GM12874 (cell line): Measurements from ENCODE around the gene TAF1A.

Source experiments
- CTCF ChIP-seq: IDR thresholded peaks from 2 replicates; pipeline ENCODE4 v1.5.1; 2011; ENCODE audit warnings: low read depth, mild to moderate bottlenecking, control low read depth, low read length, moderate library complexity; ENCODE audit not compliant: insufficient read depth

The TAF1A gene

GRCh38 chr1:222589462-222590302 is at the start of gene TAF1A:
TAF1A (minus strand) TSS chr1:222589933.
- no peak for TF ChIP-seq CTCF

GRCh38 chr1:222634180-222635013 is 44.7 kb upstream of the TAF1A start:
- peak; percentile 72 for TF ChIP-seq CTCF

- TF ChIP-seq CTCF, result no peak
These were observed 43.0 kb upstream of the TAF1A start for GRCh38 chr1:222632749-222633148.

GRCh38 chr1:222631611-222632208 is 42.0 kb upstream of the TAF1A start:
- TF ChIP-seq CTCF, result no peak

GRCh38 chr1:222629921-222630535 is 40.3 kb upstream of the TAF1A start:
- no peak for TF ChIP-seq CTCF

- TF ChIP-seq CTCF, result no peak
These were observed 37.5 kb upstream of the TAF1A start for GRCh38 chr1:222627232-222627631.

- no peak for TF ChIP-seq CTCF
These were observed 34.5 kb upstream of the TAF1A start for GRCh38 chr1:222624214-222624613.
